Measurements from ENCODE around the gene FAM98C.
A peak's percentile ranks its signal among the peaks of the same experiment; 100 is the strongest.

Gene FAM98C

GRCh38 chr19:38377052-38377451, 25.8 kb upstream of the FAM98C start:
- no peak for DNase-seq (ENCODE audit: low read depth in 2 of 2)

- DNase-seq (ENCODE audit: low read depth in 2 of 2): no peak
Measured at GRCh38 chr19:38378866-38379265, 24.0 kb upstream of the FAM98C start.

GRCh38 chr19:38381138-38381537, 21.8 kb upstream of the FAM98C start:
- DNase-seq (ENCODE audit: low read depth in 2 of 2): no peak

GRCh38 chr19:38383184-38383583, 19.7 kb upstream of the FAM98C start:
- DNase-seq (ENCODE audit: low read depth in 2 of 2): no peak

- DNase-seq (ENCODE audit: low read depth in 2 of 2): no peak
Measured at GRCh38 chr19:38383743-38384142, 19.1 kb upstream of the FAM98C start.

GRCh38 chr19:38384209-38385027, 18.5 kb upstream of the FAM98C start:
- no peak for DNase-seq (ENCODE audit: low read depth in 2 of 2)

GRCh38 chr19:38385057-38385803, 17.7 kb upstream of the FAM98C start:
- no peak for DNase-seq (ENCODE audit: low read depth in 2 of 2)

- no peak for DNase-seq (ENCODE audit: low read depth in 2 of 2)
Measured at GRCh38 chr19:38385804-38386257, 17.1 kb upstream of the FAM98C start.

GRCh38 chr19:38386300-38386970, 16.5 kb upstream of the FAM98C start:
- no peak for DNase-seq (ENCODE audit: low read depth in 2 of 2)

GRCh38 chr19:38386971-38387549, 15.8 kb upstream of the FAM98C start:
- no peak for DNase-seq (ENCODE audit: low read depth in 2 of 2)

- DNase-seq (ENCODE audit: low read depth in 2 of 2): peak; percentile 24 to 51
Measured at GRCh38 chr19:38387550-38388348, 15.1 kb upstream of the FAM98C start, which contains the start of gene GGN. Gene GGN (minus strand): TSS chr19:38388034. CDS start chr19:38387261, 773 bp downstream.

GRCh38 chr19:38388349-38389100, 14.4 kb upstream of the FAM98C start, which contains the start of gene SPRED3:
Gene SPRED3 (plus strand): TSS chr19:38388697. CDS start chr19:38390303, 1,606 bp downstream.
- no peak for DNase-seq (ENCODE audit: low read depth in 2 of 2)

GRCh38 chr19:38389101-38389925, 13.6 kb upstream of the FAM98C start:
- DNase-seq (ENCODE audit: low read depth in 2 of 2): no peak

GRCh38 chr19:38389957-38390924, 12.7 kb upstream of the FAM98C start:
- no peak for DNase-seq (ENCODE audit: low read depth in 2 of 2)

- DNase-seq (ENCODE audit: low read depth in 2 of 2): no peak
Measured at GRCh38 chr19:38391911-38392464, 10.9 kb upstream of the FAM98C start.

- DNase-seq (ENCODE audit: low read depth in 2 of 2): no peak
Measured at GRCh38 chr19:38392707-38393308, 10.1 kb upstream of the FAM98C start.

GRCh38 chr19:38394488-38394887, 8.4 kb upstream of the FAM98C start:
- DNase-seq (ENCODE audit: low read depth in 2 of 2): no peak
